ENCODE measurements around the gene CCBE1. TPM values are rescaled to one million over a fixed set of nuclear protein-coding genes. Genes with fewer than 3 reads are reported as not detected.

CCBE1 gene
- total RNA-seq, 4 donors from 2014 or later: 1.3 to 30.2 (median 8.0) TPM

DNA sequence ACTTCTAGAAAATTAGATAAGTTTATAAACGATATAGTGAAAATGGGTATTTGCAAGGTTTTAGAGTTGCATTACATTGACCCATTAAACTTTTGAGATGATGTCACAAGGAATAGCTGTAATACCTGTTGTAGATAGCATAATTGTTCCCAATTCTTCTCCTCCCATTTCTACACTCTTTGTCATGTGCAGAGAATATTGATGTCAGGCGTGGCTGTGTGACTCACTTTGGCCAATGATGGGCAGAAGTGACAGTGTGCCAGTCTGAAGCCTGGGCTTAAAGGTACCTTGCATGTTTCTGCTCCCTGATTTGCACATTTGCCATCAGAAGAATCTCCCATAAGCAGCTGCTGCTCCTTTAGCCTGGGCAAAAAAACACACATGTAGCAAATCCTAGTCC lies 26.9 kb upstream of the CCBE1 start:
- no peak for DNase-seq (ENCODE audit: low spot score)
- no peak for TF ChIP-seq CTCF (IDR thresholded peaks at IDR 0.05)
- no peak for ATAC-seq (ENCODE audit: low FRiP score)

DNA sequence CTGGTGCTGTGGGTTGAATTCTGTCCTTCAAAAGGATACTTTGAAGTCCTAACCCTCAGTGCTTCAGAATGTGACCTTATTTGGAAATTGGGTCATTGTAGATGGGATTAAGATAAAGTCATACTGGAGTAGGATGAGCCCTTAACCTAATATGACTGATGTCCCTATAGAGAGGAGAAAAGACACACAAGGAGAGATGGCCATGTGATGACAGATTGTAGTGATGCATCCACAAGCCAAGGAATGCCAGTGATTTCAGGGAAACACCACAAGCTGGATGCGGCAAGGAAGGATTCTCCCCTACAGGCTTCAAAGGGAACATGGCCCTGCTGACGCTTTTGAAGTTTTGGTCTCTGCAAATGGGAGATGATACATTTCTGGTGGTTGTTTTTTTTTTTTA lies 24.7 kb upstream of the CCBE1 start:
- DNase-seq (ENCODE audit: low spot score): no peak
- TF ChIP-seq CTCF (IDR thresholded peaks at IDR 0.05): no peak
- ATAC-seq (ENCODE audit: low FRiP score): no peak

- TF ChIP-seq CTCF (IDR thresholded peaks at IDR 0.05): no peak
- ATAC-seq (ENCODE audit: low FRiP score) (no peak), DNase-seq (ENCODE audit: low spot score) (no peak)
Measured at GRCh38 chr18:59721211-59721610, 24.0 kb upstream of the CCBE1 start.

DNA sequence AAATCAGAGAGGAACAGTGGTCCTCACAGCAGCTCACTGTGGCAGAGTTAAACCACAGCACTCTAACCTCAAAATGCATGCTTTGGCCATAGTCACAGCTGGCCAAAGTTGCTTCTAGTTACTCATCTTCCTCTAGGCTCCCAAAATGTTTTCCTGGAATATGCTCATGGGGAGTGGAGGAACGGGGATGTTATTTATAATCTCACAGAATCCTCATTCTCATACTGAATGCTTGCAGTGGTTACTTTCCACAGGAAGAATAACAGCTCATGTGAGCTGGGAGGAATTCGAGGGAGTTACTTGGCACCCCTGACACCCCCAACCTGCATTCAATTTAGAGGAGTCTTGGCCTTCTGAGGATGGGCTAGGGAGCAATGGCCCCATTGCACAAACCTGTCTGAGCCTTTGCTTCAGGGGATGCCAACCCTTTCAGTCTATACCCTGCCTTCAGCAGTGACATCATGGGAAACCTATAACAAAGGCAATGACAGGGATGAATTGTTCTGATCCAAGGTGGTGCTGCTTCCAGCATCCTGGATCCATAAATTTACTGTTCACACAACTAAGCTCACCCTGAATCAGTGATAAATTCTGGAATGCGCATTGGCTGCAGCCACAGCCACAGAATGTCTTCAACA lies 22.4 kb upstream of the CCBE1 start:
- DNase-seq (ENCODE audit: low spot score) (no peak), ATAC-seq (ENCODE audit: low FRiP score) (peak; percentile 47)
- TF ChIP-seq CTCF (IDR thresholded peaks at IDR 0.05): no peak

- ATAC-seq (ENCODE audit: low FRiP score) (peak; percentile 26), DNase-seq (ENCODE audit: low spot score) (no peak)
- no peak for TF ChIP-seq CTCF (IDR thresholded peaks at IDR 0.05)
Measured at GRCh38 chr18:59718464-59719157, 21.4 kb upstream of the CCBE1 start.

GRCh38 chr18:59718108-59718463 lies 20.9 kb upstream of the CCBE1 start:
- TF ChIP-seq CTCF (IDR thresholded peaks at IDR 0.05): no peak
- ATAC-seq (ENCODE audit: low FRiP score) (peak; percentile 72), DNase-seq (ENCODE audit: low spot score) (no peak)

DNA sequence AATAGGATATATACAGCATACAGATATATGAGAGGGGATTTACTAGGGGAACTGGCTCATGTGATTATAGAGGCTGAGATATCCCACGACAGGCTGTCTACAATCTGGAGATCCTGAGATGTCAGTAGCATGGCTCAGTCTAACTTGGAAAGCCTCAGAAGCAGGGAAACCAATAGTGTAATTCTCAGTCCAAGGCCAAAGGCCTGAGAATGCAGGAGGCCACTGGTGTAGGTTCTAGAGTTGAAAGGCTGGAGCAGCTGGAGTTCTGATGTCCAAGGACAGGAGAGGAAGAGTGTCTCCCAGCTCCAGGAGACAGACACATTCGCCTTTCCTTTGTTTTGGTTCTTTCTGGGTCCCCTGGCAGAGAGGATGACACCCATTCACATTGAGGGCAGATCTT lies 20.1 kb upstream of the CCBE1 start:
- no peak for ATAC-seq (ENCODE audit: low FRiP score)
- no peak for TF ChIP-seq CTCF (IDR thresholded peaks at IDR 0.05)

More for the DNA sequence above, 20.1 kb upstream of the CCBE1 start:
- DNase-seq (ENCODE audit: low spot score): no peak

All from omental fat pad (tissue), 4 donors.